ENCODE results near the gene HCRTR2. TPM values are rescaled to one million over a fixed set of nuclear protein-coding genes. Genes with fewer than 3 reads are reported as not detected.

HCRTR2 gene
- total RNA-seq = not detected in 2 replicates

GRCh38 chr6:55174211-55175026 lies at the start of gene HCRTR2:
Gene HCRTR2 (plus strand): TSS chr6:55174515. CDS start chr6:55174588, 73 bp downstream.

GRCh38 chr6:55327169-55327568 lies 152.9 kb downstream of the HCRTR2 start, which contains the start of gene GFRAL:
Gene GFRAL (plus strand): TSS chr6:55327469. CDS start chr6:55327555, 86 bp downstream.

Other genes starting within 250 kb of the HCRTR2 start
- not detected in 2 replicates for gene GFRAL, start 153.0 kb downstream of the HCRTR2 start, total RNA-seq